Ascending aorta (tissue), 2 donors: ENCODE data around the gene EXPH5. TPM values are rescaled to one million over a fixed set of nuclear protein-coding genes. Genes with fewer than 3 reads are reported as not detected.

Experiments used
- DNase-seq, 2 donors: peaks; one replicate each; pipeline ENCODE4 v3.0.0-alpha.2; 2019; ENCODE audit warnings: low spot score in 2 of 2
- H3K27ac ChIP-seq, 2 donors: fragments of 200-600 bp; sonication (generic); one replicate each; pipeline ENCODE4 v1.5.1; 2016 to 2017; ENCODE audit warnings: mild to moderate bottlenecking in 1 of 2
- H3K27me3 ChIP-seq: fragments of 200-600 bp; sonication (generic); one replicate; pipeline ENCODE4 v1.5.1; 2017
- H3K36me3 ChIP-seq, 2 donors: fragments of 200-600 bp; sonication (generic); one replicate each; pipeline ENCODE4 v1.5.1; 2016
- H3K4me1 ChIP-seq, 2 donors: fragments of 200-600 bp; sonication (generic); one replicate each; pipeline ENCODE4 v1.5.1; 2016 to 2017; ENCODE audit warnings: mild to moderate bottlenecking in 1 of 2
- H3K4me3 ChIP-seq, 2 donors: fragments of 200-600 bp; sonication (generic); one replicate each; pipeline ENCODE4 v1.5.1; 2016 to 2017; ENCODE audit warnings: mild to moderate bottlenecking in 1 of 2
- H3K9me3 ChIP-seq, 2 donors: fragments of 200-600 bp; sonication (generic); one replicate each; pipeline ENCODE4 v1.5.1; 2016
- intact Hi-C: fragments of 100-400 bp; cut with DNase I; formaldehyde crosslinking; loops from one replicate; pipeline ENCODE4 v1.15.1; 2023
- total RNA-seq: library from RNA; depleted of rRNA; stranded (reverse); fragments of >200 nt; gene quantifications from one replicate; pipeline ENCODE4 v1.1.0, GENCODE V29; 2016
- TF ChIP-seq, protein P1 (sequence below), 3 experiments: fragments of 200-600 bp in 2 of 3; fragments of 450-650 bp in 1 of 3; sonication (generic) in 2 of 3; IDR thresholded peaks; one replicate each; pipeline ENCODE4 v1.5.1; 2016 to 2019; ENCODE audit warnings: antibody characterized with exemption in 3 of 3, mild to moderate bottlenecking in 1 of 3, moderate library complexity in 1 of 3

EXPH5 gene
- total RNA-seq, 1 donor from 2014 or later = 1.1 TPM

GRCh38 chr11:108512708-108513107, 80.9 kb downstream of the EXPH5 start:
- TF ChIP-seq, protein P1, sequence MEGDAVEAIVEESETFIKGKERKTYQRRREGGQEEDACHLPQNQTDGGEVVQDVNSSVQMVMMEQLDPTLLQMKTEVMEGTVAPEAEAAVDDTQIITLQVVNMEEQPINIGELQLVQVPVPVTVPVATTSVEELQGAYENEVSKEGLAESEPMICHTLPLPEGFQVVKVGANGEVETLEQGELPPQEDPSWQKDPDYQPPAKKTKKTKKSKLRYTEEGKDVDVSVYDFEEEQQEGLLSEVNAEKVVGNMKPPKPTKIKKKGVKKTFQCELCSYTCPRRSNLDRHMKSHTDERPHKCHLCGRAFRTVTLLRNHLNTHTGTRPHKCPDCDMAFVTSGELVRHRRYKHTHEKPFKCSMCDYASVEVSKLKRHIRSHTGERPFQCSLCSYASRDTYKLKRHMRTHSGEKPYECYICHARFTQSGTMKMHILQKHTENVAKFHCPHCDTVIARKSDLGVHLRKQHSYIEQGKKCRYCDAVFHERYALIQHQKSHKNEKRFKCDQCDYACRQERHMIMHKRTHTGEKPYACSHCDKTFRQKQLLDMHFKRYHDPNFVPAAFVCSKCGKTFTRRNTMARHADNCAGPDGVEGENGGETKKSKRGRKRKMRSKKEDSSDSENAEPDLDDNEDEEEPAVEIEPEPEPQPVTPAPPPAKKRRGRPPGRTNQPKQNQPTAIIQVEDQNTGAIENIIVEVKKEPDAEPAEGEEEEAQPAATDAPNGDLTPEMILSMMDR (IDR thresholded peaks at IDR 0.05) = no peak
- no peak for DNase-seq
- no peaks in the 10 kb centered on the region for H3K4me1 ChIP-seq
- H3K27me3 ChIP-seq = no peaks in the 10 kb centered on the region
- no peak overlapping the region for H3K27ac ChIP-seq
- intact Hi-C loops = no loop called here
- no peak overlapping the region for H3K4me3 ChIP-seq
- H3K36me3 ChIP-seq = peaks cover 0 to 11% of the 10 kb centered on the region in 2 donors
- no peaks in the 10 kb centered on the region for H3K9me3 ChIP-seq

DNA sequence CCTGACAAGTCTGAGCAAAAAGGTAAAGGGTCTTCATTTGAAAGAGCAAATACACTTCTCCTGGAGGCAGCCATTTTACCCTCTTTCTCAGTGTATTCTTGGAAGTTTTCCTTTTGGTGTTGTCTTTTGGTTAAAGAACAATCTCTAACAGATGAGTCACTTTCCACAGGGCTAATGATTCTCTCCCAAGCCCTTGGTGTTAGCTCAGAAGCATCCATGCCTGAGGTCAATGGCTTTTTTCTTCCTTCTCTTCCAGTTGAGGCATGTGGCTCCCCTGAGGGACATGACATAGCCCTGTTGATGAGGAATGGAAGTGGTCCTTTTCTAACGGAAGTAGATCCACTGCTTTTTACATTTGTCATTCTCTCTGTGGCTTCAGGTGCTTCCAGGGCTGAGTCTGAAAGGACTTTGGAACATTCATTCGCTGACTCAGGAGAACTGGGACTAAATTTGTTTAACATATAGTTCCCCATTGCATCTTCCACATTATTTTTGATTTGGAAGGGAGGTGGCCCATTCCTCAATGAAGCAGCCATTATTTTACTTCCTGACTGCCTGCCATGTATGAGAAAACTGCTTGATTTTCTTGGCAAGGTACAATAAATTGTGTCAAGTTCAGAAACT, 81.6 kb downstream of the EXPH5 start:
- no peak for DNase-seq
- Histone ChIP-seq H3K36me3 (peaks cover 0 to 11% of the 10 kb centered on the region in 2 donors), H3K9me3 (no peaks in the 10 kb centered on the region), H3K27ac (no peak overlapping the region), H3K4me3 (no peak overlapping the region), H3K4me1 (no peaks in the 10 kb centered on the region), H3K27me3 (no peaks in the 10 kb centered on the region)
- TF ChIP-seq, protein P1 (IDR thresholded peaks at IDR 0.05) = no peak
- intact Hi-C loops = no loop called here

DNA sequence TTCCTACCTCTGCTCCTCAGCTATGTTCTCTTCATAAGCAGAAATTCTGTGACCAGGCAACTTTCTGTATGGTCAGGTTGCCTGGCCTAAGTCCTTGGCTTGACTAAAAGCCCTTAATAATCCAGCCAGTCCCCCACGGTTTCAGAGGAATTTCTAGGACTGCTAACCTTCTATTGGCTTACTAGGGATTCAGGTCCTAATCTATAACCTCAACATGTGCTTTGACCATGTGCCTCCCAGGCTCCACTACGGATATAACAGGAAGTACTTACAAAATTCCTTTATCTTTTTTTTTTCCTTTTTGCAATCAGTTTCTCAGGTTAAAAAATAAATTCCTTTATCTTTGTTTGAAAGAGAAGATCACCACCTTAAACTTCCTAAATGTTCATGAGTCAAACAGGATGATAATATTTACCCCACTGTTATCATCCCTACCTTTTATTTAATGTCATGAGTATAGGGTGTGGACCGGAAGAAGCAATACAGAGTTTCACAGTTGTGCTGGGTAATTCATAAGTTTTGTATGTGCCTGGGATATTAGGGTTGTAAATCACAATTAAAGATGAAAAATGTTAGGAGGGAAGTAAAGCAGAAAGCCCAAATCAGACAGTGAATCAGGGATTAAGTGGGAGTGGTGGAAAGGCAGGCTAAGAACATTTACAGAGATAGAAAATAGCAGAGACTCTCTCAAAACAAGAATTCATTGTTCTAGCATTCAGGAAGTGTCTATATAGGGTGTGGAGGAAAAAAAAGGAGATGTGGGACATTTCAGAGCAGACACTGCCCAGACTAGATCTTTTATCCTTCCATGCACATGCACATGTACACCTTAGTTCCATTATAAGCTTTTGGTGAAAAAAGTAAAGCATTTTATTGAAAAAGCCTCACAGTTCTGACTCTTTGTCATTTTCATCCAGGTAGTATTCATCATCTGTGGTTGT, 84.6 kb downstream of the EXPH5 start:
- H3K27me3 ChIP-seq = no peaks in the 10 kb centered on the region
- no peaks in the 10 kb centered on the region for H3K4me1 ChIP-seq
- TF ChIP-seq, protein P1 (IDR thresholded peaks at IDR 0.05) = no peak
- H3K9me3 ChIP-seq = no peaks in the 10 kb centered on the region
- no peak overlapping the region for H3K27ac ChIP-seq
- intact Hi-C loops = no loop called here
- H3K36me3 ChIP-seq = peaks cover 0 to 5% of the 10 kb centered on the region in 2 donors
- H3K4me3 ChIP-seq = no peak overlapping the region
- no peak for DNase-seq

GRCh38 chr11:108501396-108501795, 92.2 kb downstream of the EXPH5 start:
- intact Hi-C loops = no loop called here
- Histone ChIP-seq H3K4me3 (no peak overlapping the region), H3K9me3 (no peaks in the 10 kb centered on the region), H3K4me1 (peaks cover 0 to 3% of the 10 kb centered on the region in 2 donors), H3K27me3 (no peaks in the 10 kb centered on the region), H3K27ac (no peak overlapping the region), H3K36me3 (no peaks in the 10 kb centered on the region)
- no peak for DNase-seq
- TF ChIP-seq, protein P1 (IDR thresholded peaks at IDR 0.05) = no peak

- Histone ChIP-seq H3K27ac (no peak overlapping the region), H3K36me3 (no peaks in the 10 kb centered on the region), H3K4me1 (peaks cover 0 to 3% of the 10 kb centered on the region in 2 donors), H3K27me3 (no peaks in the 10 kb centered on the region), H3K9me3 (no peaks in the 10 kb centered on the region), H3K4me3 (no peak overlapping the region)
- TF ChIP-seq, protein P1 (IDR thresholded peaks at IDR 0.05) = no peak
- DNase-seq = no peak
- intact Hi-C loops = no loop called here
Observed at GRCh38 chr11:108500721-108501120, 92.8 kb downstream of the EXPH5 start.
